HG03108 (cell line): Measurements from ENCODE around the gene HIRIP3.
"Not testable (repeated sequence)": the region's sequence is repeated elsewhere in the genome, so short reads cannot be mapped to it uniquely, and the experiment has no call there.

ENCODE experiments used
- ATAC-seq: cut with Tn5 transposase; IDR thresholded peaks from one replicate; pipeline ENCODE4 v1.9.1; 2021; ENCODE audit warnings: moderate library complexity; ENCODE audit not compliant: unreplicated experiment

The HIRIP3 gene

GRCh38 chr16:30016555-30017276 is 21.3 kb upstream of the HIRIP3 start:
- no peak for ATAC-seq

- not testable (repeated sequence) for ATAC-seq
These were observed 20.0 kb upstream of the HIRIP3 start for GRCh38 chr16:30015450-30015849.

- not testable (repeated sequence) for ATAC-seq
These were observed 17.2 kb upstream of the HIRIP3 start for GRCh38 chr16:30012598-30012997.

GRCh38 chr16:30011714-30012504 is 16.5 kb upstream of the HIRIP3 start:
- ATAC-seq, result no peak

- no peak for ATAC-seq
These were observed 15.7 kb upstream of the HIRIP3 start, which contains the start of gene DOC2A for GRCh38 chr16:30010844-30011713. Gene DOC2A (minus strand): TSS chr16:30011027. CDS start chr16:30010222, 805 bp downstream.

GRCh38 chr16:30009990-30010843 is 14.8 kb upstream of the HIRIP3 start:
- no peak for ATAC-seq

- no peak for ATAC-seq
These were observed 13.9 kb upstream of the HIRIP3 start for GRCh38 chr16:30009085-30009862.

GRCh38 chr16:30007378-30007895 is 12.0 kb upstream of the HIRIP3 start:
- ATAC-seq, result no peak

GRCh38 chr16:30006659-30007377 is 11.4 kb upstream of the HIRIP3 start:
- no peak for ATAC-seq

GRCh38 chr16:30006095-30006473 is 10.7 kb upstream of the HIRIP3 start:
- ATAC-seq, result no peak

- no peak for ATAC-seq
These were observed 10.1 kb upstream of the HIRIP3 start for GRCh38 chr16:30005341-30006094.

- ATAC-seq, result no peak
These were observed 9.4 kb upstream of the HIRIP3 start for GRCh38 chr16:30004811-30005242.

GRCh38 chr16:30004424-30004776 is 9.0 kb upstream of the HIRIP3 start:
- no peak for ATAC-seq

GRCh38 chr16:30003670-30004423 is 8.4 kb upstream of the HIRIP3 start:
- ATAC-seq, result no peak

GRCh38 chr16:30002614-30003346 is 7.4 kb upstream of the HIRIP3 start:
- ATAC-seq, result no peak

- ATAC-seq, result no peak
These were observed 5.6 kb upstream of the HIRIP3 start for GRCh38 chr16:30000735-30001631.
